IPS-11a (cell line): ENCODE results near the gene RGL2.
A peak's percentile ranks its signal among the peaks of the same experiment; 100 is the strongest.
"Not testable (repeated sequence)": the region's sequence is repeated elsewhere in the genome, so short reads cannot be mapped to it uniquely, and the experiment has no call there.

Source experiments
- H3K4me3 ChIP-seq: one replicate; pipeline ENCODE4 v1.5.1; 2013; ENCODE audit warnings: low read depth, low read length, control low read depth

The RGL2 gene

DNA sequence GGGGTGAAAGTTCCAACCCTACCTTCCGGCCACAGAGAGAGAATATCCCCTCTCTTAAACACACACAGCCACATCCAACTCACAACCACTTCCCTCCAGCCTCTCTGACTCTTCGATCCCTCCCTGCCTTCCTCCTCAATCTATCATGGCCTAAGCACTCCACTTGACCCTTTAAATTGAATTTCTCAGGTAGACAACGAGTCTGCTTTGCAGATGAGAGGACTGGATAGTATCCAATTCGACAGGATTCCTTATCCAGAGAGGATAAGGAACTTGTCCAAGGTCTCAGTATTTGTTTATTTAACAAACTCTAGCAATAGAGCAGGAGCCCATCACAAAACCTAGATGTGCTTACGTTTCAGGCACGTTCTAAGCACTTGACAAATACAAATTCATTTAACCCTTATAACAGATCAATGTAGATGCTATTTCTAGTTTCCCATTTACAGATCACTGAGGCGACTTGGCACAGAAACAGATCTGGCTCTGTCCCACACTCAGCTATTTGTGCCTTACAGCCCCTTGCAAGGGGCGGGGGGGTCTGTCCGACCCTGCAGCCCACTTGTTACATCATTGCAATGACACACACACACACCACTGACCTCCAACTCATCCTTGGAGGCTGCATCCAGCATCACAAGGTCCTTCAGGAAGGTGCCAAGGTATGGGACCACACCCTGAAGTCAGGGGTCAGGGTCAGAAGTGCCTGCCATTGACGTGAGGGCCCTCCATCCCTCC is 4.5 kb downstream of the RGL2 start:
- no peak overlapping the region for H3K4me3 ChIP-seq

DNA sequence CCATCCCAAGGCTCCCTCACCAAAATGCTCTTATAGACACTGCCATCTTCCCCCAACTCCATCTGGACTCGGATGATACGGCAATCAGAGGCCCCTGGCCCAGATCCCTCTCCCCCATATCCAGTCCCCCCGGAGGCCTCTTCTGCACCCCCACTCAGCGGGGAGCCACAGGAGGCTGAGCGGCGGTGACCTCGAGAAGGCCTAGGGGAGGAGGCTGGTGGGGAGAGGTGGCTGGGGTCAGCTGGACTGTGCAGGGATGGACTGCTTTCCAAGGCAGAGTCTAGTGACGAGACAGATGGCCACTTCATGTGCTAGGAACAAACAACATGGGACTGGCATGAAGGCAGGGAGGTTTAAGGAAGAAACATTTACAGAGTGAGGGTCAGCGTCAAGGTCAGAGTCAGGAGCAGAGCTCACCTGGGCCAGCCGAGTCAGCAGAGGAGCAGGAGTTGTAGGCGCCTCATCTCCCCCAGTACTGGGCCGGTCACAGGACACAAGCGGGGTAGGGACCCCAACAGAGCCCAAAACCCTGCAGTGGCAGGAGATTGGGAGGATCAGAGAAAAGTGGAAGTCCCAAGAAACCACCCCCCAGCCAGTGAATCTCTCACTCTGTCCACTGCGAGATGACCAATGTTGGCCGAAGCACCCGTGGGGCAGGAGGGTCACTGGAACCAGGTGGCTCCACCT is 5.6 kb downstream of the RGL2 start:
- no peak overlapping the region for H3K4me3 ChIP-seq

DNA sequence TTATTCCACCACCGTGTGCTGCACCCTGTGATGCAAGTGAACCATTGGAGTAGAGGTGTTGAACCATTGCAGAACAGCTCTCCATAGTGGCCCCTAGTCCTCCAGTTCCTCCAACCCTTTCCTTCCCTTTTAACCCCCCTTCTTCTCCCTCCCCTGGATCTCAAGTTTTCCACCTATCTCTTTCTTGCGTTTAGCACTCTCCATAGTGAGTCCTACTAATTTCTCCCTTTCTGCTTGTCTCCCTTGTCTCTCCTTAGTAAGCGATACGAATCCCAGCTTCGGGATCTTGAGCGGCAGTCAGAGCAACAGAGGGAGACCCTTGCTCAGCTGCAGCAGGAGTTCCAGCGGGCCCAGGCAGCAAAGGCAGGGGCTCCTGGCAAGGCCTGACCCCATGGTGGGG is 8.3 kb downstream of the RGL2 start:
- peak overlapping the region; percentile 96 for H3K4me3 ChIP-seq

DNA sequence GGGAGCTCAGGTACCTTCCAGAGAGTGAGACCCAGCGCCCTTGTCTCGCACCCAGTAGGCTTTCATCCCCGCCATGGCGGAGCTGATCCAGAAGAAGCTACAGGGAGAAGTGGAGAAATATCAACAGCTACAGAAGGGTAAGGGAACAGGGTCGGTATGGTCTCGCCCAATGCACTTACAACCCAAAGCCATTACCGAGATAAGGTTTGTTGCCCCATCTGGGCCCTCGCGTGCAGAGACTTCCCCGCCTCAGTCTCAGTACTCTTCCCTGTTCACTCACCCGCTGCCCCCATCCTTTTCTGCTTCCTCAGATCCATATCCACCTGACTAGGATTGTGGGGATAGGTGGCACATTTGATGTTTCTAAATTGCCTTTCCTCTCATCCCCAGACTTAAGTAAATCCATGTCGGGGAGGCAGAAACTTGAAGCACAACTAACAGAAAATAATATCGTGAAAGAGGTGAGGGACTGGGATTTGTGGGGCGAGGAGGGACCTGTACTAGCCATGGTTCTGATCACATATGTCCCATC is 8.9 kb downstream of the RGL2 start:
- H3K4me3 ChIP-seq, result peak overlapping the region; percentile 96

DNA sequence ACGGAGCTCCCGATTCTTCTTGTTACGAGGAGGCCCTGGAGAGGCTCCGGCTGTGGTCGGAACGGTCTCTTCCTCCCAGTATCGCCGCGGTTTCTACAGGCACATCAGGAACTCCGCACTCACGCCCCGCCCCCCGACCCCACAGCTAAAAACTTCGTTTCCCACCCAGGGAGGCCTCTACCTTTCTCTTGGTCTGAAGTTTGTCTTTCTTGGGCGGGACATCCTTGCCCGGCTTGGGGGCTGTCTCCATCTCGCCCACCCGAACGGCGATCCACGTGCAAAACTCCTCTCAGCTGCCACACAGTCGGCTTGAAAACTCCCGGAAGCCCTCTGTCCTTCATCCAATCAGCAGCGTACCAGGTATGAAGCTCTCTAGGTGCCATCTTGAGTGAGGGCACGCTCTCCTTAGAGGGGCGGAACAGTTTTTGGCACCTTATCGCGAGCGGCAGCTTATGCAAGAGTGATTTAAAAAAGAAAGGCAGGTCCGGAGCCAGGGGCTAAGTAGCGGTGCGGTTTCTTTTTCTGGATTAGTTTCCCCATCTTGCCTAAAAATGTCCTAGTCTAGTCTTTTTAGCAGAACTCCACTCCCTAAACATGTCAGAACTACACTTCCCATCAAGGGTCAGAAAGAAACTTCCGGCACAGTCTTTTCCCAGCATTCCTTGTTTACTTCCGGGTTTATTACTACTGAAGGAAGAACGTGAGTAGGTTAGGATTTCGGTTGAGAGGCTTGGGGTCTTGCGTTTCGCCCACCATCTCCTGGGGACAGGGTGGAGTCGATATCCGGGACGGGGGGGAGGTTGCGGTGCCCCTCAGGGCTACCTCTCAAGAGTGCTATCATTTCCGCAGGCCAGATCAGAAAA is 9.6 kb downstream of the RGL2 start, which contains the start of the genes PFDN6 and WDR46:
PFDN6 (plus strand) TSS at position 681 of the 863 bp plus-strand sequence. CDS start 256 bp downstream, outside the sequence.
WDR46 (minus strand) TSS at position 319 of the 863 bp plus-strand sequence; CDS start at position 250, 69 bp downstream.
- peak within 1 kb of the TSS; percentile 96 for H3K4me3 ChIP-seq

DNA sequence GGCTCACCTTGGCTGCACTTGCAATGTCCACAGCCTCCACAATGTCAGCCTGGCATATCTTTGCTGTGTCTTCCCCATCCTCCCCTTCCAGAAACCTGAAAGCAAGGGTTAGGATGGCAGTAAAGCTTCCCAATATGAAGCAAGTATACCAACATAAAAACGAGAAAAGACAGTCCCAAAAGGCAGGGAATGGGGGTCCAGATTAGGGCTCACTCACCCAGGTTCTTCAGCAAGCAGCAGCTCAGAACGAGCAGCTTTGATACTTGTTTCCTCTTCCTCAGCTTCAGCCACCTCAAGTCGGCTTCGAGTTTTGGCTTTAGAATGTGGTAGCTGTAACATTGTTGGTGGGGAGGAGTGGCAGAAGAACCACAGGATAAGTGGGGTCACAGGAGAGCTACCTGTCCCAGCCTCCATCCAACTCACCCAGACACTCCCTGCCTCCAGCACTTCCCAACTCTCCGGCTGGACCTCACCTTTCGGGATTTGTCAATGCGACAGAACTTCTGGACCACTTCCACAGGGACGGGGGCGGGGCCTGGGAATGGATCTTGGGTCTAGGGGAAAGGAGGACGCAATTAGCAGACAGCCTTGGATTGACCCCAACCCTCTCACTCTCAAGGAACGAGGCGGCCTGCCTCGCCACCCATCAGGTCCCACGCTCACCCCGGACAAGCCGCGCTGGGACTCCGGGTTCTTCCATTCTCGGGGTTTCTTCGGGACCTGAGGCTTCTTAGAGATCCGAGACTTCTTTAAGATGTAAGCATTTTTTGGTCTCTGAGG is 10.4 kb downstream of the RGL2 start:
- peak overlapping the region; percentile 96 for H3K4me3 ChIP-seq

DNA sequence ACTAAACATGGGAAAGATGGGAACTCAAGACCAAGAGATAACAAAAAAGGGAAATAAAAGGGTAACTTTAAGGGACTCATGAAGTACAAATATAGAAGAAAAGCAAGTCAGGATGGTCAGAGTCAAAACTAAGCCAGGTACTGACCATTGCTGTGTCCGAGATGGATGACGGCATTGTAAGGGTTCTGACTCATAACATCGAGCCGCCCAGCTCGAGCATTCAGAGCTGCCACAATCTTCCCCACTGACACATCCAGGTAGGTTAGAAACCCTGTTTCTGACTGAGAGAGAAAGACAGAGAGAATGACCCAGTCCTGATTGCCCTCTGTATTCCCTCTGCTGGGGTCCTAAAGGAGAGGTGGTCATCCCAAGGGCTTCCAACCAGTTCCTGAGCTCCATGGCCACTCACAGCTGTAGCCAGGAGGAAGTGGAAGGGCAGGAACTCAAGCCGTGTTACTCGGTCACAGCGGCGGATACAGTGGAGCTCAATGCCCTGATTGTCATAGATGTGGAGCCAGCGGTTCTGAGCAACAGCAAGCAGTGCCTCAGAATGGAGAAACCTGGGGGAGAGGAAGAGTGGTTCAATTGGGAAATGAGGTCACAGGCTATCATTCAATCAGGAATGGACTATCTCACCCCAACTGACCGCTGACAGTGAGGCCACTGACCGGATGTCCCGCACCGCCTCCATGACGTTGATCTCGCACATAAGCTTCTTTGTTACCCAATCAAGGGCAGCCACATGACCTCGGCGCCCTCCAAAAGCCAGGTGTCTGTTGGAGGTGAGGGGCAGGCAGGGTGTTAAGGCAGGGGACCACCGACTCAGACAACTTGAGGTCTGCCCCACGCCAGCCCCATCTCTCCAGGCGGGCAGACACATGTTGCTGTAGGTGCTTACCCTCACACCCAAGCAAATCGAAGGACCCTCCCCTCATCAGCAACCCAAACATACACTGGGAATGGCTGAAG is 11.5 kb downstream of the RGL2 start:
- H3K4me3 ChIP-seq, result no peak overlapping the region

DNA sequence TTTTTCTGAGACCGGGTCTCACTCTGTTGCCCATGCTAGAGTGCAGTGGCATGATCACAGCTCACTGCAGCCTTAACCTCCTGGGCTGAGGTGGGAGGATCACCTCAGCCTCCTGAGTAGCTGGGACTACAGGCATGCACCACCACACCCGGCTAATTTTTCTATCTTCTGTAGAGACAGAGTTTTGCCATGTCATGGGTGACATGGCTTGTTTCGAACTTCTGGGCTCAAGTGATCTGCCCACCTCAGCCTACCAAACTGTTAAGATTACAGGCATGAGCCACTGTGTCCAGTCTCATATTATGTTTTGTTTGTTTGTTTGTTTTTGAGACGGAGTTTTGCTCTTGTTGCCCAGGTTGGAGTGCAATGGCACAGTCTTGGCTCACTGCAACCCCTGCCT is 13.5 kb downstream of the RGL2 start:
- not testable (repeated sequence) for H3K4me3 ChIP-seq

DNA sequence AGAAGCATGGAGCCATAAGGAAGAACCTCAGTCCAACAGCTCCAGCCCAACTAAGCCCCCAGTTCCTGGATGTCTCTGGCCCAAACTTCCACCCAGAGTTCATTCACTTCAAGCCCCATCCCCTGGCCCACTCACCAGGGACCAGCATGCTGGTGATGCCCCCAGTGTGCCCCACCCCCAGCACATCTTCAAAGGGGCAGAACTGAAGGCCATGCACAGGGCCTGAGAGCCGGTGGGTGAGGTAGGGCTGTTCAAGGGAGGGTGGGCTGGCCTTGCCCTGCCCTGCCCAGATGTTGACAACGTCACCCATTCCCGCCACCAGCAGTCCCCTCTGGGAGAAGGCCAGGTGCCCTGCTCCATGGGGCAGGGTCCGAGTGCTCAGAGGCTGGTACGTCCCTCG is 18.2 kb downstream of the RGL2 start:
- no peak overlapping the region for H3K4me3 ChIP-seq

DNA sequence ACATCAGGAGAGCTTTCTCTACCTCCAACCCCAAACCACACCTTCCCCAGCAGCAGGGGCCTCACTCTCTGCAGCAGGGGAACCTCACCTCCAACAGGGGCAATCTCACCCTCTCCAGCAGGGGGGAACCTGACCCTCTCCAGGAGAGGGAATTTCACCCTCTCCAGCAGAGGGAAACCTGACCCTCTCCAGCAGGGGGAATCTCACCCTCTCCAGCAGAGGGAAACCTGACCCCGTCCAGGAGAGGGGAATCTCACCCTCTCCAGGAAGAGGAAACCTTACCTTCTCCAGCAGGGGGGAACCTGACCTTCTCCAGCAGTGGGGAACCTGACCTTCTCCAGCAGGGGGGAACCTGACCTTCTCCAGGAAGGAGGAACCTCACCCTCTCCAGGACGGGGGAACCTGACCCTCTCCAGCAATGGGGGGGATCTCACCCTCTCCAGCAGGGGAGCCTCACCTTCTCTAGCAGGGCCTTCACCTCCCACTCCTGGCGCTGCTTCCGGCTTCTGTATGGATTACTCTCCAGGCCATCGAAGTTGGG is 18.7 kb downstream of the RGL2 start:
- H3K4me3 ChIP-seq, result no peak overlapping the region

DNA sequence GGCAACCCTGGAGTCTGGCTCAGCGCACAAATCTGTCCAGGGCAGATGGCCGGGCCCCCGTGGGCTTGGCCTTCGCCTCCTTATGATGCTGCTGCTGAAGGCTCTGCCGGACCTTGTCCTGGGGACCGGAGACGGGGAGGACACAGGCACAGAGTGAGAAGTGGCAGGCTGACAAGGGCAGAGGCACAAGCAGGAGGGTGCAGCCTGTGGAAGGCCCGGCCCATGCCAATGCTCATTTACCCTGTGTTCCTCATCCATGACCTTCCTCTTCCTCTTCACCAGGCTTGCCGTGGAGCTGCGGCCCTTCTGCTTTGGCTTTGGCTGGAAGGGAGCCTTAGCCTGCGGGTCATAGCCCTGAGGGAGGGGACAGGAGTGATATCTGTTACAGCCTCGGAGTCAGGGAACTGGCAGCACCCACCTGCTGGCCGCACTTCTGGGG is 19.5 kb downstream of the RGL2 start:
- H3K4me3 ChIP-seq, result no peak overlapping the region

DNA sequence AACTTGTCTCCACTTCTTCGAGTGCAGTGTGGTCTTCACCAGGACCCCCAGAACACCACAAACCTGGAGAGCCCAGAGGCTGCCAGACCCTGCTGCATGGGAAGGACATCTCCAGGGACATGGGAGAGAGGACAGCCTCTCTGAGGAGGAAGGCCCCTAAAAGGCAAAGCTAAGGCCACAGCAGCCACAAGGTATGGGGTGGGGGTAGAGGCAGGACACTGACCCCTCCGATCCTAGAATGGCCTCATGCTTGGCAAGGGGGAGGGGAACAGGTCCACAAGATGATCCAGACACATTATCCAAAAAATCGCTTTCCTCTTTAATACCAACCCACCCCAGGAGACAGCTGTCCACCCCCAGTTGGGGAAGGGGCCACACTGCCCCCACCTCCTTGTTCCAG is 19.9 kb downstream of the RGL2 start:
- no peak overlapping the region for H3K4me3 ChIP-seq

DNA sequence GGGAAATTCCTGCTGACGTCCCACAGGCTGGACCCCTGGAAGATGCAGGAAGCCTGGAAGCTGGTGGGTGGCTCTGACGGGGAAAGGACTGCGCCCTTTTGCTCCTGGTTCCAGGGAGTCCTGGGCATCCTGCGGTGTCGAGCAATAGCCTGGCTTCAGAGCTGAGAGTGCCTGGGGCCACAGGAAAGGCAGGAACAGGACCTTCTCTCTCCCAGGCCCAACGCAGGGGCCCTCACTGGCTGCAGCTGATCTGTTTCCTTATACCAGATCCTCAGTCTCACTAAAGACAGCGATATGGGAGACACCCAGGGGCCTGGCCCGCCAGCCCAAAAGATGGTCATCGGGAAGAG is 20.4 kb downstream of the RGL2 start:
- H3K4me3 ChIP-seq, result no peak overlapping the region

DNA sequence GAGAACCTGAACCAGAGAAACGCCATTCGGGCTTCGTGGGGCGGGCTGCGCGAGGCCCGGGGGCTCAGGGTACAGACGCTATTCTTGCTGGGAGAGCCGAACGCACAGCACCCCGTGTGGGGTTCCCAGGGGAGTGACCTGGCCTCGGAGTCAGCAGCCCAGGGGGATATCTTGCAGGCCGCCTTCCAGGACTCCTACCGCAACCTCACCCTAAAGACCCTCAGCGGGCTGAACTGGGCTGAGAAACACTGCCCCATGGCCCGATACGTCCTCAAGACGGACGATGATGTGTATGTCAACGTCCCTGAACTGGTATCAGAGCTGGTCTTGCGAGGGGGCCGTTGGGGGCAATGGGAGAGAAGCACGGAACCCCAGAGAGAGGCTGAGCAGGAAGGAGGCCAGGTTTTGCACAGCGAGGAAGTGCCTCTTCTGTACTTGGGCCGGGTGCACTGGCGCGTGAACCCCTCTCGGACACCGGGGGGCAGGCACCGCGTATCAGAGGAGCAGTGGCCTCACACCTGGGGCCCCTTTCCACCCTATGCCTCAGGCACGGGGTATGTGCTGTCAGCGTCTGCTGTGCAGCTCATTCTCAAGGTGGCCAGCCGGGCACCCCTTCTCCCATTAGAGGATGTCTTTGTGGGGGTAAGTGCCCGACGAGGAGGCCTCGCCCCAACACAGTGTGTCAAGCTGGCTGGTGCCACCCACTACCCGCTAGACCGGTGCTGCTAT is 20.9 kb downstream of the RGL2 start:
- peak overlapping the region; percentile 69 for H3K4me3 ChIP-seq

DNA sequence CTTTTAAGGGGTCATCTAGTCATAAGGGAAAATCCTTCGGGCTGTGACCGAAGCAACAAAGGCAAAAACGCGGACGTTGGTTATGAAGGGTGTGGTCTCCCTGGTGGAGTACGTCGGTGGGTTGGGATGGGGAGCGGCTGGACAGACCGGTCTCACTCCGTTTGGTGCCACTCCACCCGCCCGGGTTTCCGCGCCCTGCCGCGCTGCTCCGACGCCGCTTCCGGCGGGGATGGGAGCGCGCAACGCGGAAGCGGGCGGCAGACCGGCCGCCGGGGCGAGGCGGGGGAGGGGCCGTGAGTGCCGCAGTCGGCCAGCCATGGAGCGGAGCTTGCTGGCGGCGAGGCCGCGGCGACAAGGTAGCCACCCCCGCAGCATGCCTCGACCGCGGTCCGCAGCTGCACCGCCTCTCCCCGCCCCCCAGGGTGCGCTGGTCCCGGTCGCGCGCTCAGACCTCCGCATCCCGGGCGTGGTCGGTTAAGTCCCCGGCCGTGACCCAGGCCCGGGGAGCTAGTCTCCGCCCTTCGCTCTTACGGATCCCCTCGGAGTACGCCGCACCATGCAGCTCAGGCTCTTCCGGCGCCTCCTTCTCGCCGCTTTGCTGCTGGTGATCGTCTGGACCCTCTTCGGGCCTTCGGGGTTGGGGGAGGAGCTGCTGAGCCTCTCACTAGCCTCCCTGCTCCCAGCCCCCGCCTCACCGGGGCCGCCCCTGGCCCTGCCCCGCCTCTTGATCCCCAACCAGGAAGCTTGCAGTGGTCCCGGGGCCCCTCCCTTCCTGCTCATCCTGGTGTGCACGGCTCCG is 21.7 kb downstream of the RGL2 start, which contains the start of gene B3GALT4:
B3GALT4 (plus strand) TSS at position 260 of the 799 bp plus-strand sequence; CDS start at position 557, 297 bp downstream.
- H3K4me3 ChIP-seq, result peak within 1 kb of the TSS; percentile 69

DNA sequence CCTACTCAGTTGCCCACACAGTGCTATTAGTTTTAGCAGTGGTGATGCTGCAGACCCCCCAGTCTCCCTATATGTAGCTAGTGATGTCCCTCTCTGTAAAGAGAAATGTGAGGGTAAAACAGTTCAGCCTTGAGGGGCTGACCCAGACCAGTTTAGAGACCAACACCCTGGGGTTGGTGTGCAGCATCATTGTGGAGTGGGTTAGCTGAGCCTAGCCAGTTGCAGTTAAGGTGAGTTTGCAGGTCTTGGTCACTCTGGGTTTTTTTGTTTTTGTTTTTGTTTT is 22.2 kb downstream of the RGL2 start:
- peak overlapping the region; percentile 18 for H3K4me3 ChIP-seq

DNA sequence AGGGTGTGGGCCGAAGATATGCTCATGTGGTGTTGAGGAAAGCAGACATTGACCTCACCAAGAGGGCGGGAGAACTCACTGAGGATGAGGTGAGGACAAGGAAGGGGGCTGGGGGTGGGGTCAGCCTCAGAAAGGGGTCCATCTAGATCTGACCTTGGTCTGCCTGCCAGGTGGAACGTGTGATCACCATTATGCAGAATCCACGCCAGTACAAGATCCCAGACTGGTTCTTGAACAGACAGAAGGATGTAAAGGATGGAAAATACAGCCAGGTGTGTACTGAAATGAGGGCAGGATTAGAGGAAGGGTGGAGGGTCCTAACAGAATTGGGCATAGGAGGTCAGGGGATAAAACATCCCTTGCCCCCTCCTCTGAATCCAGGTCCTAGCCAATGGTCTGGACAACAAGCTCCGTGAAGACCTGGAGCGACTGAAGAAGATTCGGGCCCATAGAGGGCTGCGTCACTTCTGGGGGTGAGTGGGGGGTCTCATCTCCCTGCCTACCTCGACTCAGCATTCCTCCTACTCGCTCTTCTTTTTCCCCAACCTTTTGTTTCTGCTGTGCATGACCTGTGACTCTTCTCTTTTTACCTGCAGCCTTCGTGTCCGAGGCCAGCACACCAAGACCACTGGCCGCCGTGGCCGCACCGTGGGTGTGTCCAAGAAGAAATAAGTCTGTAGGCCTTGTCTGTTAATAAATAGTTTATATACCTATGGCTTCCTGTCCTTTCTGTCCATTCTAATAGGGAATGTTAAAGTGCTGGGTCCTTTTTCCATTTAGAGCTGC is 22.8 kb downstream of the RGL2 start:
- H3K4me3 ChIP-seq, result not testable (repeated sequence)
